ENCODE measurements around the gene INTS4. TPM values are rescaled to one million over a fixed set of nuclear protein-coding genes. Genes with fewer than 3 reads are reported as not detected.

INTS4 gene
- total and polyA plus RNA-seq, 2 of the 8 experiments (the other 6 are each of a cell fraction or from before 2014, with no cell fraction given) = 27.0 to 31.3 TPM

- H2AFZ ChIP-seq (ENCODE audit: low read length) = peak overlapping the region; percentile 92; the same call in 1 of the 2 replicates
- H2AK5ac ChIP-seq (ENCODE audit: low read depth, low read length) = no peak overlapping the region
- no peak overlapping the region for H3K9ac ChIP-seq (replicated peaks in 1 of 4; ENCODE audit: extremely low read depth in 1 of 4, low read depth in 3 of 4, low read length in 3 of 4)
- no peak for DNase-seq (ENCODE audit: low read depth in 1 of 2, low spot score in 2 of 2)
- peaks cover 0 to 4% (median 0%) of the 10 kb centered on the region in 4 experiments; a peak in 3 of 7 replicates for H3K4me1 ChIP-seq (replicated peaks in 1 of 4; ENCODE audit: control insufficient read depth in 3 of 4, insufficient read depth in 4 of 4, low read length in 3 of 4)
- no peaks in the 10 kb centered on the region for H3K36me3 ChIP-seq (ENCODE audit: control insufficient read depth in 2 of 4, insufficient read depth in 4 of 4, low read length in 3 of 4)
- H4K8ac ChIP-seq (ENCODE audit: extremely low read depth, insufficient read depth, low read length) = no peak overlapping the region
- no peak overlapping the region for H2BK12ac ChIP-seq (ENCODE audit: low read depth, low read length)
- H3K56ac ChIP-seq (replicated peaks; ENCODE audit: insufficient read length, low read depth, low read length) = no peak overlapping the region
- no peak overlapping the region for H2BK5ac ChIP-seq (ENCODE audit: low read depth, low read length)
- no peaks in the 10 kb centered on the region for H3K79me2 ChIP-seq (ENCODE audit: control insufficient read depth in 1 of 2, insufficient read depth in 2 of 2, low read length in 2 of 2)
- H3K14ac ChIP-seq (ENCODE audit: insufficient read length) = no peak overlapping the region
- FAIRE-seq = no peak
- H2BK15ac ChIP-seq (ENCODE audit: low read length) = no peak overlapping the region
- no peak overlapping the region for H4K5ac ChIP-seq (ENCODE audit: insufficient read length, low read depth, low read length)
- ChIA-PET POLR2A (ENCODE audit: partially characterized antibody) (interaction anchor here (0.9 to 1.4 kb wide), 2 partner anchors 80 to 230 kb away, joined by 3 to 4 read pairs; partner anchors contain the start of gene NDUFC2), CTCF (ENCODE audit: partially characterized antibody) (interaction anchor here (0.6 to 6.2 kb wide), 15 partner anchors 9 to 419 kb away, joined by 3 to 53 read pairs (median 4); no protein-coding TSS in a partner anchor)
- no peaks in the 10 kb centered on the region for H3K79me1 ChIP-seq (ENCODE audit: low read depth, low read length)
- no peak overlapping the region for H3K27ac ChIP-seq (ENCODE audit: low read depth, low read length)
- H3K23me2 ChIP-seq (ENCODE audit: low read depth, low read length) = no peaks in the 10 kb centered on the region; the same call in 1 of the 2 replicates
- H3K4me3 ChIP-seq (ENCODE audit: extremely low read depth in 1 of 4, insufficient read depth in 2 of 4, low read depth in 3 of 4, low read length in 4 of 4) = no peak overlapping the region
- no peak overlapping the region for H3K4ac ChIP-seq (replicated peaks; ENCODE audit: insufficient read length, low read depth, low read length)
- H2BK20ac ChIP-seq (ENCODE audit: low read length) = no peak overlapping the region
- H3K9me3 ChIP-seq (ENCODE audit: insufficient read depth in 2 of 2, low read depth in 1 of 2, low read length in 1 of 2) = no peaks in the 10 kb centered on the region
- no peak overlapping the region for H3K18ac ChIP-seq (ENCODE audit: extremely low read depth, low read length)
- 91% methylated on average over 1 of the region's 1 CpG; no CpG with 5 or more reads in 1 of the 2 experiments for WGBS, 2 experiments (ENCODE audit: extremely low coverage in 1 of 2, insufficient coverage in 1 of 2, insufficient read length in 1 of 2, insufficient replicate concordance in 2 of 2, low coverage in 1 of 2, low lambda C conversion rate in 2 of 2, missing lambda C conversion rate in 1 of 2)
- no peak overlapping the region for H3K4me2 ChIP-seq (ENCODE audit: insufficient read depth in 1 of 2, low read depth in 2 of 2, low read length in 2 of 2)
- H2BK120ac ChIP-seq (replicated peaks; ENCODE audit: low read depth, low read length) = no peak overlapping the region
- no peaks in the 10 kb centered on the region; a peak in 1 of 7 replicates for H3K27me3 ChIP-seq (replicated peaks in 1 of 4; ENCODE audit: control insufficient read depth in 3 of 4, extremely low read depth in 1 of 4, insufficient read depth in 3 of 4, low read length in 3 of 4)
- no peak overlapping the region for H4K91ac ChIP-seq (replicated peaks; ENCODE audit: insufficient read length, low read length)
- H3K23ac ChIP-seq (ENCODE audit: insufficient read length) = no peak overlapping the region
- no peaks in the 10 kb centered on the region for H4K20me1 ChIP-seq (replicated peaks in 1 of 2; ENCODE audit: control insufficient read depth in 1 of 2, insufficient read depth in 2 of 2, low read length in 2 of 2)
- TF ChIP-seq HDAC6 (IDR thresholded peaks at IDR 0.05; ENCODE audit: low read depth, low read length) (no peak), CHD1 (IDR thresholded peaks at IDR 0.05; ENCODE audit: low read depth, low read length) (no peak), TEAD4 (IDR thresholded peaks at IDR 0.05; ENCODE audit: low read depth, low read length) (no peak), USF2 (IDR thresholded peaks at IDR 0.05; ENCODE audit: low read length) (no peak), POU5F1 (IDR thresholded peaks at IDR 0.05; ENCODE audit: low read depth, low read length) (no peak), EGR1 (IDR thresholded peaks at IDR 0.05; ENCODE audit: borderline replicate concordance, low read depth, low read length) (no peak), TAF7 (optimal IDR thresholded peaks at IDR 0.05; ENCODE audit: borderline replicate concordance, low read depth, low read length) (no peak), BACH1 (IDR thresholded peaks at IDR 0.05; ENCODE audit: low read length) (no peak), NANOG (IDR thresholded peaks at IDR 0.05; ENCODE audit: insufficient read depth, low read depth, low read length, poor library complexity, severe bottlenecking) (no peak), E2F6 (IDR thresholded peaks at IDR 0.05) (no peak), CEBPB (IDR thresholded peaks at IDR 0.05; ENCODE audit: low read depth, low read length) (no peak)
Measured at GRCh38 chr11:77999446-78000030, 5.1 kb upstream of the INTS4 start.
